NCI-H2196 treated with DMSO at 0.1 percent for 48 hours (cell line): Measurements from ENCODE around the gene CCDC170.

Source experiments
- DNase-seq: peaks from one replicate; lab custom pipeline; 2025; ENCODE audit not compliant: unreplicated experiment; lab: John Stamatoyannopoulos, UW

Gene CCDC170

GRCh38 chr6:151616600-151616999, 122.8 kb downstream of the CCDC170 start:
- DNase-seq, result no peak

- no peak for DNase-seq
These were observed 123.7 kb downstream of the CCDC170 start for GRCh38 chr6:151617539-151617938.

GRCh38 chr6:151618717-151619116, 124.9 kb downstream of the CCDC170 start:
- DNase-seq, result no peak

- DNase-seq, result no peak
These were observed 126.4 kb downstream of the CCDC170 start for GRCh38 chr6:151620179-151620578.

GRCh38 chr6:151624071-151624470, 130.3 kb downstream of the CCDC170 start:
- DNase-seq, result no peak

- DNase-seq, result no peak
These were observed 130.7 kb downstream of the CCDC170 start for GRCh38 chr6:151624481-151624880.

- no peak for DNase-seq
These were observed 131.2 kb downstream of the CCDC170 start for GRCh38 chr6:151624900-151625536.

GRCh38 chr6:151627689-151628444, 134.1 kb downstream of the CCDC170 start:
- no peak for DNase-seq

- no peak for DNase-seq
These were observed 136.0 kb downstream of the CCDC170 start for GRCh38 chr6:151629791-151630190.

GRCh38 chr6:151630387-151630786, 136.6 kb downstream of the CCDC170 start:
- DNase-seq, result no peak

- DNase-seq, result no peak
These were observed 137.3 kb downstream of the CCDC170 start for GRCh38 chr6:151630991-151631655.

- no peak for DNase-seq
These were observed 138.7 kb downstream of the CCDC170 start for GRCh38 chr6:151632415-151632987.

- no peak for DNase-seq
These were observed 139.9 kb downstream of the CCDC170 start for GRCh38 chr6:151633526-151634335.

GRCh38 chr6:151634336-151634720, 140.5 kb downstream of the CCDC170 start:
- no peak for DNase-seq

- no peak for DNase-seq
These were observed 141.9 kb downstream of the CCDC170 start for GRCh38 chr6:151635741-151636140.

GRCh38 chr6:151637814-151638213, 144.0 kb downstream of the CCDC170 start:
- DNase-seq, result no peak

GRCh38 chr6:151639750-151640149, 145.9 kb downstream of the CCDC170 start:
- no peak for DNase-seq

GRCh38 chr6:151641028-151641427, 147.2 kb downstream of the CCDC170 start:
- DNase-seq, result no peak

GRCh38 chr6:151647976-151648639, 154.3 kb downstream of the CCDC170 start:
- DNase-seq, result no peak

- no peak for DNase-seq
These were observed 156.0 kb downstream of the CCDC170 start for GRCh38 chr6:151649835-151650234.
